ENCODE results near the gene THAP10.
A peak's percentile ranks its signal among the peaks of the same experiment; 100 is the strongest.

The THAP10 gene

DNA sequence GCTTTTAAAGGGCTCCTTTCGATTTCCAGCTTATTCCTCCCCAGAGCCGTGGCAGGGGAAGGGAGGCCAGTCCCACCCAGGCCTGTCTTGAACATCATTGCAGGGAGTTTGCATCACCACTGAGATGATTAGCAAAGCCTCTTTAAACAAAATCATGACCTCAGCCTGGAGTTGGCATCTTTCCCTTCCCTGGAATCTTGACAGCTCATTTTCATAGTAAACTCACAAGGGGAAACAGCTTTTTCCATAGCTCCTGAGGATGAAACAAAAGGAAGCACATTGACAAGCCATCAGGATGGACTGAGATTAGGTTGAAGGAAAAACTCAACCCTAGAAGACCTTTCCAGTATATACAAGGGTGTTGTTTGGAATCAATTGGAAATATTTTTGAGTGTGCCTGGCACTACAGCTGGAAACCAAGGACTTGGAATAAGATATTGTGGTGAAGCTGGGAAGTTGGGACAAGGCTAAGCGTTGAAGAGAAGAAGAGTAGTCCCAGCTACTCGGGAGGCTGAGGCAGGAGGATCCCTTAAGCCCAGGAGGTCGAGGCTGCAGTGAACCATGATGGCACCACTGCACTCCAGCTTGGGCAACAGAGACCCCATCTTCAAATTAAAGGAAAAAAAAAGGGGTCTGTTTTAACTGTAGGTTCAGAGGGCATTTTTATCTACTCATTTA is 35.2 kb downstream of the THAP10 start:
- Histone ChIP-seq H3K27ac (no peak overlapping the region), H4K20me1 (peaks cover 0 to 5% (median 0%) of the 10 kb centered on the region in 11 experiments; a peak in 1 of 22 replicates), H3K4me3 (no peak overlapping the region), H3K4me2 (peak overlapping the region in 7 of 11 experiments; percentile 6 to 96 (median 54); a peak in 11 of 22 replicates), H3K4me1 (peaks cover 0 to 42% (median 31%) of the 10 kb centered on the region in 10 experiments; a peak in 18 of 20 replicates), H3K9ac (no peak overlapping the region; a peak in 1 of 22 replicates), H3K36me3 (no peaks in the 10 kb centered on the region), H3K27me3 (peaks cover 0 to 25% (median 0%) of the 10 kb centered on the region in 11 experiments; a peak in 7 of 22 replicates), H3K9me3 (replicated peaks in 1 of 11) (no peaks in the 10 kb centered on the region)
- TF ChIP-seq Cebpa-rat (IDR thresholded peaks at IDR 0.05), result no peak

DNA sequence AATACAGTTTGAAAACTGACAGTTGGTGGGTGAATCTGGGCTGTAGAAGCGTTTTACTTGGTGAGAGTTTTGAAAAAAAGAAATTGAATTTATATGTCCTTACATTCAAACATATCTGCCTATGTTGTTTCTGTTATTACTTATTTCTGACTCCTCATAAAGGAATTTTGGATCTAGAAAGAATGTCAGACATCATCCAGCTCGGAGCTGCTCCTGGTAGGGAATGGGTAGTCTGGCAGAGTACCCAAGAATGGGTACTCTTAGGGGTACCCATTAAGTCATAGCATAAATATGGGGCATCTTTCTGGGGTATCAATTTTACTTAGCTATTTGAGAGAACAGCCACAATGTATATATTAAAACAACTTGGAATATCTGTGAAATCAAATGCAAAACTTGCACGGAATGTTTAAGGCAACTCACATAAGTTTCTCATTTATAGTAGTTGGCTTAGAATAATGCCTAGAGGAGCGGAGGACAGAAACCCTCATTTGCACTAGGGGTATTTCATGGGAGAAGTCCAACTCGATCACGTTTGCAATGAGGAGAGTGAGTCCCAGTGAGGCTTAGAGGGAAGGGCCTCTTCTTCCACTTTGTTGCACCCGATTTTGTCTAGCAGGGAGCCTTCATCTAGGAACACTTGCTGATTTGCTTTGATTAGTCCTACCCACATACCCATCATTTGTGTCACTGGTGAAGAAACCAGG is 35.9 kb downstream of the THAP10 start:
- peaks cover 0 to 42% (median 31%) of the 10 kb centered on the region in 10 experiments; a peak in 18 of 20 replicates for H3K4me1 ChIP-seq
- peaks cover 0 to 5% (median 0%) of the 10 kb centered on the region in 11 experiments; a peak in 1 of 22 replicates for H4K20me1 ChIP-seq
- no peak overlapping the region for H3K27ac ChIP-seq
- peak overlapping the region in 7 of 11 experiments; percentile 6 to 96 (median 54); a peak in 13 of 22 replicates for H3K4me2 ChIP-seq
- no peaks in the 10 kb centered on the region for H3K9me3 ChIP-seq (replicated peaks in 1 of 11)
- no peaks in the 10 kb centered on the region for H3K36me3 ChIP-seq
- H3K27me3 ChIP-seq, result peaks cover 0 to 25% (median 0%) of the 10 kb centered on the region in 11 experiments; a peak in 7 of 22 replicates
- H3K4me3 ChIP-seq, result no peak overlapping the region
- H3K9ac ChIP-seq, result no peak overlapping the region; a peak in 1 of 22 replicates
- no peak for TF ChIP-seq Cebpa-rat (IDR thresholded peaks at IDR 0.05)

DNA sequence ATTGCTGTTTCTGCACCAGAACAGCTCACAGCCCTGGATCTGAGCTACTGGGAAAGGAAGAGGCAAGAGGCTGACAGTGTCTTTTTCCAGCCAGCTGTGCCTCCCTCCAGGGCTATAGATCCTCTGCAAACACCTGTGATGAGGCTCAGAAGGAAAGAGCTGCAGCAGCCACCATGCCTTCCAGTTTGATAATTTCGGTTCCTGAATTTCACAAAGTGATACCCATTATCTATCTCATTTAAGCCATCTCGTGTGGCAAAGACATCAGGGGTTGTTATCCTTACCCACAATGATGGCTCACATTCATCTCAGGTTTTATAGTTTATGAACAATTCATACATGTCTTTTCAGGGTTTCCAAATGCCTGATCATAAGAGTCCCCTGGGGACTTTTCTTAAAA is 36.5 kb downstream of the THAP10 start:
- Histone ChIP-seq H3K27me3 (peaks cover 0 to 25% (median 0%) of the 10 kb centered on the region in 11 experiments; a peak in 7 of 22 replicates), H3K9ac (no peak overlapping the region), H3K4me1 (peaks cover 0 to 42% (median 31%) of the 10 kb centered on the region in 10 experiments; a peak in 18 of 20 replicates), H3K9me3 (replicated peaks in 1 of 11) (no peaks in the 10 kb centered on the region), H3K36me3 (no peaks in the 10 kb centered on the region), H4K20me1 (peaks cover 0 to 5% (median 0%) of the 10 kb centered on the region in 11 experiments; a peak in 1 of 22 replicates), H3K27ac (no peak overlapping the region), H3K4me2 (peak overlapping the region in 8 of 11 experiments; percentile 2 to 96 (median 52); a peak in 15 of 22 replicates), H3K4me3 (no peak overlapping the region)
- TF ChIP-seq Cebpa-rat (IDR thresholded peaks at IDR 0.05), result no peak

DNA sequence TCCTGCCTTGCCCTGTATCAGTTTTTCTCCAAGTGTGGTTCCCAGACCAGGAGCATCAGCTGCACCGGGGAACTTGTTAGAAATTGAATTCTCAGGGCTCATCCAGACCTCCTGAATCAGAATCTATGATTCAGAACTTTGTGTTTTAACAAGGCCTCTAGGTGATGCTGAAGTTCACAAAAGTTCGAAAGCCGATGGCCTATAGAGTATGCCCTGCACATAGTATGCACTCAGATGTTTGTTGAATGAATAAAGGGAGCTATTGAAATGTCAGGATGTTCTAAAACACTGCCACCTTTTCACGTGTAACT is 37.6 kb downstream of the THAP10 start:
- Histone ChIP-seq H3K27me3 (peaks cover 0 to 25% (median 0%) of the 10 kb centered on the region in 11 experiments; a peak in 7 of 22 replicates), H3K9ac (peak overlapping the region; percentile 73 to 91 (median 83); a peak in 20 of 22 replicates), H3K4me3 (peak overlapping the region; percentile 74 to 90 (median 78)), H3K27ac (peak overlapping the region in 9 of 11 experiments; percentile 63 to 81 (median 71); a peak in 11 of 22 replicates), H3K4me1 (peaks cover 0 to 42% (median 31%) of the 10 kb centered on the region in 10 experiments; a peak in 18 of 20 replicates), H3K9me3 (replicated peaks in 1 of 11) (no peaks in the 10 kb centered on the region), H3K4me2 (peak overlapping the region; percentile 86 to 98 (median 96)), H3K36me3 (no peaks in the 10 kb centered on the region), H4K20me1 (peaks cover 0 to 5% (median 0%) of the 10 kb centered on the region in 11 experiments; a peak in 1 of 22 replicates)
- TF ChIP-seq Cebpa-rat (IDR thresholded peaks at IDR 0.05), result no peak

DNA sequence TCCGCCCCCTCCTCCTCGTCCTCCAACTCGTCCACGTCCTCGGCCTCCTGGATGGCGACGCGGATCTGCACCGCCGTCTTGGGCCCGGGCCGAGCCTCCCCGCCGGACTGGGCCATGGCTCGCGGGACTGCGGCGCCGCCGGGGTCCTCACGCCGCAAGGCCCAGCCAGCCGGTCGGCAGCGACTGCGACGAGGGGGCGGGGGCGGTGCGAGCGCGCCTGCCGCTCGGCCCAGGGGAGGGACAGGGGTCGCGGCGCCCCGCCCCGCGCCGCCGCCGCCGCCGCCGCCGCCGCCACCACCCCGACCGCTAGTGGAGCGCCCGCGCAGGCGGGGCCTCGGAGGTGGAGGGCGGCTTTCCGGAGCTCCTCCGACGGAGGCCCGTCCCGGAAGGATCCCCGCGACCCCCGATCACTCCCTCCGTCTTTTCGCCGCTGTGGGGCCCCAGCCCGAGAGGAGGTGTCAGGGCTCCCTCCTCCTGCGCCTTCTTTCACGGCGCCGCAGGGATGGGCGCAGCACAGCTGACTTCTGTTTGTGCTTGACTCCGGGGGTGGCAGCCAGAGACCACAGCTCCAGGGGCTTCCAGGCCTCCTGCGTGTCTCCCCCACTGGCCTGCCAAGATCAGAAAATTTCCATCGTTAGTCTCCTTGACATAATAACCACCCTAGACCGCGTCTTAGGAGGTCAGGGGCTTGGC is 38.1 kb downstream of the THAP10 start, which contains the start of gene LARP6:
TSS of gene LARP6 (minus strand) at position 185 of the 693 bp plus-strand sequence. CDS start at position 116, 69 bp downstream.
- Histone ChIP-seq H3K27me3 (peaks cover 0 to 25% (median 0%) of the 10 kb centered on the region in 11 experiments; a peak in 7 of 22 replicates), H3K4me2 (peak within 1 kb of the TSS; percentile 86 to 98 (median 96)), H3K36me3 (no peaks in the 10 kb centered on the region), H3K9ac (peak within 1 kb of the TSS; percentile 73 to 91 (median 83)), H3K4me1 (peaks cover 0 to 42% (median 31%) of the 10 kb centered on the region in 10 experiments; a peak in 18 of 20 replicates), H3K27ac (peak within 1 kb of the TSS in 10 of 11 experiments; percentile 58 to 81 (median 70); a peak in 21 of 22 replicates), H4K20me1 (peaks cover 0 to 5% (median 0%) of the 10 kb centered on the region in 11 experiments; a peak in 1 of 22 replicates), H3K4me3 (peak within 1 kb of the TSS; percentile 74 to 90 (median 78)), H3K9me3 (replicated peaks in 1 of 11) (no peaks in the 10 kb centered on the region)
- no peak for TF ChIP-seq Cebpa-rat (IDR thresholded peaks at IDR 0.05)

DNA sequence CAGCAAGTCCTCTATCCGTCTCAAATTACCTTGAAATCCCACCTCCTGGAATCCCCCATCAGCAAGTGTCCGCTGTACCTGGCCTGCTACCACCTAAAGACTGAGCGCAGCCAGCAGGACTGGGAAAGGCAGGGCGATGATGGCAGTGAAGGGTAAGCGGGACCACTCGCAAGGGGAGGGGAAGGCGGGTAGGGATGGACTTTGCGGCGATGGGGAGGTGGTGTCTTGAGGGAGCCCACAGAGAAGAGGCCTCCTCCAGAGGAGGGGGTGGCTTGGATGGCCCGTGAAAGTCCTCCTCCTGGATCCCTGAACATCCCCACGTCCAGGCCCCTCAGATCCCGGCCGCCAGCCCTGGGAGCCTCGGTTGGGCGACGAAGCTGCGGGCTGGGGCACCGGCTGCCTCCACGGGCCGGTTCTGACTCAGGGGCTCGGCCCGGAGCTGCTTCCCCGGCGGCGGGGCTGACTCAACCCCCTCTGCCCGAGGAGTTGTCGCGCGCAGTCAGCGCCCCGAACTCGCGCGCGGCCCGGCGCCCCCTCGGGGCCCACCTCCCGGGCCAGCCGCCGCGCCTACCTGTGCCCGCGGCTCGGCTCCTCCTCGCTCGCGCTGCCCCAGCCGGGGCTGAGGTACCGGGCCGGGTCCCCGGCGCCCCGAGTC is 38.8 kb downstream of the THAP10 start:
- Histone ChIP-seq H3K4me3 (peak overlapping the region; percentile 74 to 90 (median 78)), H4K20me1 (peaks cover 0 to 5% (median 0%) of the 10 kb centered on the region in 11 experiments; a peak in 1 of 22 replicates), H3K36me3 (no peaks in the 10 kb centered on the region), H3K4me1 (peaks cover 0 to 42% (median 31%) of the 10 kb centered on the region in 10 experiments; a peak in 18 of 20 replicates), H3K9ac (peak overlapping the region; percentile 73 to 91 (median 83)), H3K27me3 (peaks cover 0 to 25% (median 0%) of the 10 kb centered on the region in 11 experiments; a peak in 7 of 22 replicates), H3K27ac (peak overlapping the region in 10 of 11 experiments; percentile 58 to 81 (median 70); a peak in 21 of 22 replicates), H3K4me2 (peak overlapping the region; percentile 86 to 98 (median 96)), H3K9me3 (replicated peaks in 1 of 11) (no peaks in the 10 kb centered on the region)
- no peak for TF ChIP-seq Cebpa-rat (IDR thresholded peaks at IDR 0.05)

DNA sequence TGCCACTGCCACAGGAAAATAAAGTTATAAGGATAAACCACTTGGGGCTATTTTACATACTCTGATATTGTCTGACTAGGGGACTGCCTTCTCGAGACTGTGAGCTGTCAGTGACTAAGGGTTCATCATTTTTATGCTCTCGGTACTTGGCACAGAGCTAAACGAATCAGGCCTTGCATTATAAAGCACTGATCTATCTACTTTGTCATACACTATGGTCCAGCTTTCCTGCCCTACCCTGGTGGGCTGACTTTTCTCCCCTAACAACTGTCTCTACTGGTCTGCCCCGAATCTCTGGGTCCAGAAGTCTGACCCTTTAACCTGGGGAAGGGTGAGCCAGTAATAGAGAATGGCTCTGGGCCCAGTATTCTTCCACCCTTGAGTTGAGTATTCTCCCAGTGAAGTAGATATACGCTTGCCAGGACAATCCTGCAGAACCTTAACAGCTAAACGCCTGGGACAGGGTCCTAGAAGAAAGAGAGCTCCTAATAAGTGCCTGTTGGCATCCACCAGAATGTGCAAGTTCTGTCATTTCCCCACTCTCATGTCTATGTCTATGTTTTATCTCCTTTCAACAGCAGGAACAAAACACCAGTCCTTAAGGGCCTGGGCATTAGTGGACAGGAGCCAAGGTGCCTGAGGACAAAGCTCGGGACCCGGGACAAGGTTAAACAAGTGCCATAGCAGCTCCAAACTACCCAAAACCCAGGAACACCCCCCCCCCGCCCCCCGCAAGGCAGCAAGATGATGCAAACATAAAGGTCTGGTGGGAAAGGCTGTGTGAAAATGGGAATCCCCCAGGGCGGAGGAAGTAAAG is 39.5 kb downstream of the THAP10 start:
- H3K27me3 ChIP-seq, result peaks cover 0 to 25% (median 0%) of the 10 kb centered on the region in 11 experiments; a peak in 7 of 22 replicates
- no peak for TF ChIP-seq Cebpa-rat (IDR thresholded peaks at IDR 0.05)
- H3K4me3 ChIP-seq, result peak overlapping the region in 8 of 10 experiments; percentile 76 to 90 (median 82); a peak in 16 of 20 replicates
- H3K9me3 ChIP-seq (replicated peaks in 1 of 11), result no peaks in the 10 kb centered on the region
- H3K4me1 ChIP-seq, result peaks cover 0 to 42% (median 31%) of the 10 kb centered on the region in 10 experiments; a peak in 18 of 20 replicates
- no peaks in the 10 kb centered on the region for H3K36me3 ChIP-seq
- H3K27ac ChIP-seq, result no peak overlapping the region
- H3K9ac ChIP-seq, result peak overlapping the region in 4 of 11 experiments; percentile 83 to 91 (median 88); a peak in 7 of 22 replicates
- H3K4me2 ChIP-seq, result peak overlapping the region in 10 of 11 experiments; percentile 86 to 98 (median 96); a peak in 21 of 22 replicates
- peaks cover 0 to 5% (median 0%) of the 10 kb centered on the region in 11 experiments; a peak in 1 of 22 replicates for H4K20me1 ChIP-seq
